ENCODE results near the gene NUP214. TPM values are rescaled to one million over a fixed set of nuclear protein-coding genes. Genes with fewer than 3 reads are reported as not detected.

Gene NUP214
- total and polyA plus RNA-seq, 7 experiments from 2014 or later, result 18.2 to 116 (median 80.5) TPM

DNA sequence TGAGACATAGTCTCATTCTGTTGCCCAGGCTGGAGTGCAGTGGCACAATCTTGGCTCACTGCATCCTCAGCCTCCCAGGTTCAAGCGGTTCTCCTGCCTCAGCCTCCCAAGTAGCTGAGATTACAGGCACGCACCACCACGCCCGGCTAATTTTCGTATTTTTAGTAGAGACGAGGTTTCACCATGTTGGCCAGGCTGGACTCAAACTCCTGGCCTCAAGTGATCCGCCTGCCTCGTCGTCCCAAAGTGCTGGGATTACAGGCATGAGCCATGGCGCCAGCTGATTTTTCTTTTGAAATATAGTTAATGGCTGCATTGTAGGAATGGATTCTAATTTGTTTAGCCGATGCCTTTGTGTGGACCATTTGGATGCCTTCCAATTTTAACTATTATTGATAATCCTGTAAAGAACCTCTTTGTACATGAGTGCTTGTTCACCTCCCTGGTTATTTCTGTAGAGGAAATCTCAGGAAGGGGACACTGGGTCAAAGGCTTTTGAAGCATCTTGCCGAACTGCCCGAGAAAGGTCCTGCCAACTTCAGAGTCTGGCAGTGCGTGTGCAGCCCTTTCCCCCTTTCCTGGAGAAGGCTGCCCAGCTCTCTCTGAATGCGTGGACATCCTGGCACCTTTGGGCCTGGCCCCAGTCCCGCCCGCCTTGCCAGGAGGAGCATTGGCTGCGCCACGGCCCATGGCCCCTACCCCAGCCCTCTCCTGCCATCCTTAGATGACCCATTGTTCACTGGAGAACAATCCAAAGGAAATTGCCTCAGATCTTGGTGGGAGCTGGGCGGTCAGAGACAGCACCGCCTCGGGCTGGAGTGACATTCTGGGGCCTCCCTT is 8.9 kb upstream of the NUP214 start:
- no peak overlapping the region for H3K4me3 Mint-ChIP-seq
- POLR2A ChIA-PET, result interaction anchor here (1.0 kb wide), 1 partner anchor 9 kb away, joined by 4 read pairs; the partner anchor contains the start of gene NUP214
- Histone ChIP-seq H3K36me3 (ENCODE audit: control insufficient read depth in 2 of 3, insufficient read depth in 3 of 3, low read length in 3 of 3) (no peaks in the 10 kb centered on the region), H3K27ac (ENCODE audit: low read depth, low read length) (no peak overlapping the region), H3K4me1 (ENCODE audit: control insufficient read depth in 2 of 2, insufficient read depth in 2 of 2, low read length in 2 of 2) (no peaks in the 10 kb centered on the region), H3K27me3 (ENCODE audit: control insufficient read depth in 2 of 2, insufficient read depth in 2 of 2, low read length in 2 of 2) (no peaks in the 10 kb centered on the region), H3K9me3 (ENCODE audit: control insufficient read depth in 2 of 3, low read length in 3 of 3) (no peaks in the 10 kb centered on the region), H3K4me3 (ENCODE audit: low read length) (no peak overlapping the region)
- ATAC-seq (no peak), DNase-seq (no peak)
- peaks cover 0 to 9% (median 0%) of the 10 kb centered on the region in 5 donors for H3K27me3 Mint-ChIP-seq
- H3K9me3 Mint-ChIP-seq, result no peaks in the 10 kb centered on the region
- CTCF ChIA-PET, result no interaction called here
- no peaks in the 10 kb centered on the region for H3K36me3 Mint-ChIP-seq
- intact Hi-C loops (cut with micrococcal nuclease), result no loop called here
- H3K27ac Mint-ChIP-seq, result no peak overlapping the region
- H3K4me1 Mint-ChIP-seq, result peaks cover 0 to 2% (median 0%) of the 10 kb centered on the region in 7 donors

DNA sequence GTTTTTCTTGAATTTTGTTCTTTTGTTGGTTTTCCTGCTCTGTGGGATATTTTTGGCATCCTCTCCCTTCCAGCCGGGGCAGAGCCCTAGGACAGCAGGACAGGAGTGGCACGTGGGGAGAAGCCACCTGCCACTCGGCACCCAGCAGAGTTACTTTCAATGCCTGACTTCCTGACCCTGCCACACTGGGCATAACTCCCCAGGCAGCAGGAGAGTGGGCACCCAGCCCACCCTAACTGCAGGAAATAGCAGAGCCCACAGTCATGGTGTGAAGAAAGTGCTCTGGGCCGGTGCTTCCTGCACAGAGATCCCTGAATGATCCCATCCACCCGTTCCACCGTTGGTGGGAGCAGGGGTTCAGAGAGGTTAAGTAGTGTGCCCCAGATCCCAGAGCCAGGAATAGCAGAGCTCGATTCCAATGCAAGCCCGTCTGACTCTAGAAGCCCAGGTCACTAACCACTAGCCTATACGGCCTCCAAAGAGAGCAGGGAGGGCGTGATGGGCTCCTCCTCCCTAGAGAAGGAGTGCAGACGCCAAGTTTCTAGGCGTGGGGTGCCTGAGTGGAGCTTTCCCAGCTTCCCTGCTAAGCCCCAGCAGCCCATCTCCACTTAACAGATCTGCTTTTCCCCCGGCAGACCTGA is 8.1 kb upstream of the NUP214 start:
- H3K9me3 ChIP-seq (ENCODE audit: control insufficient read depth in 2 of 3, low read length in 3 of 3), result no peaks in the 10 kb centered on the region
- ATAC-seq (no peak), DNase-seq (no peak)
- intact Hi-C loops (cut with micrococcal nuclease), result no loop called here
- H3K27ac ChIP-seq (ENCODE audit: low read depth, low read length), result no peak overlapping the region
- no peak overlapping the region for H3K27ac Mint-ChIP-seq
- ChIA-PET CTCF (no interaction called here), POLR2A (interaction anchor here (1.0 kb wide), 1 partner anchor 8 kb away, joined by 4 read pairs; the partner anchor contains the start of gene NUP214)
- no peaks in the 10 kb centered on the region for H3K4me1 ChIP-seq (ENCODE audit: control insufficient read depth in 2 of 2, insufficient read depth in 2 of 2, low read length in 2 of 2)
- peaks cover 0 to 9% (median 0%) of the 10 kb centered on the region in 5 donors for H3K27me3 Mint-ChIP-seq
- no peak overlapping the region for H3K4me3 Mint-ChIP-seq
- no peak overlapping the region for H3K4me3 ChIP-seq (ENCODE audit: low read length)
- H3K27me3 ChIP-seq (ENCODE audit: control insufficient read depth in 2 of 2, insufficient read depth in 2 of 2, low read length in 2 of 2), result no peaks in the 10 kb centered on the region
- no peaks in the 10 kb centered on the region for H3K9me3 Mint-ChIP-seq
- H3K36me3 ChIP-seq (ENCODE audit: control insufficient read depth in 2 of 3, insufficient read depth in 3 of 3, low read length in 3 of 3), result no peaks in the 10 kb centered on the region
- no peaks in the 10 kb centered on the region for H3K36me3 Mint-ChIP-seq
- H3K4me1 Mint-ChIP-seq, result peaks cover 0 to 2% (median 0%) of the 10 kb centered on the region in 7 donors

DNA sequence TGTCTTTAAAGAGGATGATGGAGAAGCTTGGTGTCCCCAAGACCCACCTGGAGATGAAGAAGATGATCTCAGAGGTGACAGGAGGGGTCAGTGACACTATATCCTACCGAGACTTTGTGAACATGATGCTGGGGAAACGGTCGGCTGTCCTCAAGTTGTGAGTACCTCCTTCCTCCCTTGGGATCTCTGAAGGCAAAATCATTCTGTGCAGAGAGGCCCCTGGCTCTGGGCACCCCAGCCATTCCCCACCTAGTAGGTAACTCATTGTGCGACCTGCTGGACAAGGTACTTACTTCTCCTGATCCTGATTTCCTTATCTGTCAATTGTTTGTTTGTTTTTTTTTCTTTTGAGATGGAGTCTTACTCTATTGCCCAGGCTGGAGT is 7.6 kb upstream of the NUP214 start:
- Mint-ChIP-seq H3K27ac (no peak overlapping the region), H3K4me1 (peaks cover 0 to 2% (median 0%) of the 10 kb centered on the region in 7 donors), H3K9me3 (no peaks in the 10 kb centered on the region), H3K4me3 (no peak overlapping the region), H3K27me3 (peaks cover 0 to 9% (median 0%) of the 10 kb centered on the region in 5 donors), H3K36me3 (no peaks in the 10 kb centered on the region)
- Histone ChIP-seq H3K36me3 (ENCODE audit: control insufficient read depth in 2 of 3, insufficient read depth in 3 of 3, low read length in 3 of 3) (no peaks in the 10 kb centered on the region), H3K4me1 (ENCODE audit: control insufficient read depth in 2 of 2, insufficient read depth in 2 of 2, low read length in 2 of 2) (no peaks in the 10 kb centered on the region), H3K9me3 (ENCODE audit: control insufficient read depth in 2 of 3, low read length in 3 of 3) (no peaks in the 10 kb centered on the region), H3K27me3 (ENCODE audit: control insufficient read depth in 2 of 2, insufficient read depth in 2 of 2, low read length in 2 of 2) (no peaks in the 10 kb centered on the region), H3K4me3 (ENCODE audit: low read length) (no peak overlapping the region), H3K27ac (ENCODE audit: low read depth, low read length) (no peak overlapping the region)
- DNase-seq (no peak), ATAC-seq (no peak)
- POLR2A ChIA-PET, result interaction anchor here (1.0 kb wide), 1 partner anchor 8 kb away, joined by 4 read pairs; the partner anchor contains the start of gene NUP214
- CTCF ChIA-PET, result interaction anchor here (0.6 kb wide), 1 partner anchor 28 kb away, joined by 3 read pairs; no protein-coding TSS in a partner anchor
- intact Hi-C loops (cut with micrococcal nuclease), result no loop called here

DNA sequence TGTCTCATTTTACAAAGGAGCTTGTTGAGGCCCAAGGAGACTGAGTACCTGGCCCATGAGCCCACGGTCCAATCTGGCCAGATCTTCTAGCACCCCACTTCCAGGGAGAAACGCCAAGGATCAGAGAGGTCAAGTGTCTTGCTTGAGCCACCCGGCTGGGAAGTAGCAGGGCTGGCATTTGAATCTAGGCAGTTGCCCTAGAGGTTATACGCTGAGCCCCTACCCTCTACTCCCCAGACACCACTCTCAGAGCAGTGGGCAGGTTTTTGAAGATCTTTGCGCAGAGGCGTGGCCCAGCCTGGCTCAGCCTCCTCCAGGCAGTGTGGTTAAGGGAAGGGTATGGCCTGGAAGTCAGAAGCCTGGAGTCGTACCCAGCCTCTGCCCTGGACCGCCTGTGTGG is 5.8 kb upstream of the NUP214 start:
- H3K9me3 Mint-ChIP-seq, result no peaks in the 10 kb centered on the region
- peaks cover 0 to 7% (median 0%) of the 10 kb centered on the region in 5 donors for H3K27me3 Mint-ChIP-seq
- ATAC-seq (no peak), DNase-seq (no peak)
- intact Hi-C loops (cut with micrococcal nuclease), result no loop called here
- H3K27ac Mint-ChIP-seq, result no peak overlapping the region
- H3K4me3 ChIP-seq (ENCODE audit: low read length), result no peak overlapping the region
- CTCF ChIA-PET, result no interaction called here
- peaks cover under 1 to 1% of the 10 kb centered on the region in 2 donors for H3K4me1 ChIP-seq (ENCODE audit: control insufficient read depth in 2 of 2, insufficient read depth in 2 of 2, low read length in 2 of 2)
- H3K9me3 ChIP-seq (ENCODE audit: control insufficient read depth in 2 of 3, low read length in 3 of 3), result no peaks in the 10 kb centered on the region
- no peaks in the 10 kb centered on the region for H3K36me3 ChIP-seq (ENCODE audit: control insufficient read depth in 2 of 3, insufficient read depth in 3 of 3, low read length in 3 of 3)
- no peak overlapping the region for H3K27ac ChIP-seq (ENCODE audit: low read depth, low read length)
- H3K4me1 Mint-ChIP-seq, result peaks cover 0 to 1% (median under 1%) of the 10 kb centered on the region in 7 donors
- H3K36me3 Mint-ChIP-seq, result no peaks in the 10 kb centered on the region
- H3K27me3 ChIP-seq (ENCODE audit: control insufficient read depth in 2 of 2, insufficient read depth in 2 of 2, low read length in 2 of 2), result no peaks in the 10 kb centered on the region
- H3K4me3 Mint-ChIP-seq, result no peak overlapping the region
- POLR2A ChIA-PET, result interaction anchor here (0.7 kb wide), 1 partner anchor 1161 kb away, joined by 3 read pairs; no protein-coding TSS in a partner anchor

DNA sequence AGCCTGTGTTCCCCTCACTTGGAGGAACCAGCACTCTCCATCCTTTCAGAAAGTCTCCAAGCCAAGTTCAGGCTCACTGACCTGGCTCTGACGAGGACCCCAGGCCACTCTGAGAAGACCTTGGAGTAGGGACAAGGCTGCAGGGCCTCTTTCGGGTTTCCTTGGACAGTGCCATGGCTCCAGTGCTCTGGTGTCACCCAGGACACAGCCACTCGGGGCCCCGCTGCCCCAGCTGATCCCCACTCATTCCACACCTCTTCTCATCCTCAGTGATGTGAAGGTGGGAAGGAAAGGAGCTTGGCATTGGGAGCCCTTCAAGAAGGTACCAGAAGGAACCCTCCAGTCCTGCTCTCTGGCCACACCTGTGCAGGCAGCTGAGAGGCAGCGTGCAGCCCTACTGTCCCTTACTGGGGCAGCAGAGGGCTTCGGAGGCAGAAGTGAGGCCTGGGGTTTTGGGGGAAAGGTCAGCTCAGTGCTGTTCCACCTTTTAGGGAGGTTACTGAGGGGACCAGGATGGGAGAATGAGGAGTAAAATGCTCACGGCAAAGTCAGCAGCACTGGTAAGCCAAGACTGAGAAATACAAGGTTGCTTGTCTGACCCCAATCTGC is 4.7 kb upstream of the NUP214 start:
- Mint-ChIP-seq H3K27ac (no peak overlapping the region), H3K36me3 (peaks cover 0 to 3% (median 0%) of the 10 kb centered on the region in 5 donors), H3K4me1 (peaks cover 4 to 12% (median 10%) of the 10 kb centered on the region in 7 donors), H3K4me3 (no peak overlapping the region), H3K9me3 (peaks cover 0 to 5% (median 0%) of the 10 kb centered on the region in 11 donors), H3K27me3 (peaks cover 0 to 12% (median 0%) of the 10 kb centered on the region in 5 donors)
- intact Hi-C loops (cut with micrococcal nuclease), result loop anchor here (10.0 kb wide), 4 partner anchors 624 to 1824 kb away; partner anchors contain the start of genes MED27 (in 1 of the 2), NTNG2 (in 1 of the 2), RAPGEF1 (in 1 of the 2) and TSC1 (in 1 of the 2)
- POLR2A ChIA-PET, result no interaction called here
- peaks cover 4% of the 10 kb centered on the region in 2 donors for H3K4me1 ChIP-seq (ENCODE audit: control insufficient read depth in 2 of 2, insufficient read depth in 2 of 2, low read length in 2 of 2)
- no peak overlapping the region for H3K27ac ChIP-seq (ENCODE audit: low read depth, low read length)
- H3K4me3 ChIP-seq (ENCODE audit: low read length), result no peak overlapping the region
- H3K9me3 ChIP-seq (ENCODE audit: control insufficient read depth in 2 of 3, low read length in 3 of 3), result no peaks in the 10 kb centered on the region
- H3K27me3 ChIP-seq (ENCODE audit: control insufficient read depth in 2 of 2, insufficient read depth in 2 of 2, low read length in 2 of 2), result no peaks in the 10 kb centered on the region
- CTCF ChIA-PET, result interaction anchor here (0.6 kb wide), 1 partner anchor 1231 kb away, joined by 3 read pairs; no protein-coding TSS in a partner anchor
- no peaks in the 10 kb centered on the region for H3K36me3 ChIP-seq (ENCODE audit: control insufficient read depth in 2 of 3, insufficient read depth in 3 of 3, low read length in 3 of 3)
- no peak for ATAC-seq
- DNase-seq, result peak in 1 of 9 donors; percentile 18

DNA sequence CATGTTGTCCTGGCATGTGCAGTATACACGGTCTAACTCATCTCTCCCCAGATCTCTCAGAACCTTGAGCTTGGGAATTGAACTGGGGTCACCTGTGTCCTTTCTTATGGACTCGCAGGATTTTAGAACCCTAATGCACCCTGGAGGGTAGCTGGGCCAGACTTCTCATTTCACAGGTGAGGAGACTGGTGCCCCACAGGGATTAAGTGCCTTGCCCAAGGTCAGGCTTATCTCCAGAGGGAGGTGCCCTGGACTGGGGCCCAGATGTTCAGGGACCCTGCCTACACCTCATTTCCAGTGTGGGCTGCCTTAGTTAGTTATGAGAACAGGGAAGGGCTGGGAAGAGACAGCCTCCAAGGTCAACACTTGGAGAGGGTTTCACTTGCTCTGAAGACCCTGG is 4.0 kb upstream of the NUP214 start:
- Mint-ChIP-seq H3K9me3 (peaks cover 0 to 5% (median 0%) of the 10 kb centered on the region in 11 donors), H3K36me3 (peaks cover 0 to 3% (median 0%) of the 10 kb centered on the region in 5 donors), H3K4me3 (no peak overlapping the region), H3K27ac (no peak overlapping the region), H3K4me1 (peaks cover 8 to 18% (median 17%) of the 10 kb centered on the region in 7 donors), H3K27me3 (peaks cover 0 to 12% (median 0%) of the 10 kb centered on the region in 5 donors)
- H3K27ac ChIP-seq (ENCODE audit: low read depth, low read length), result no peak overlapping the region
- CTCF ChIA-PET, result no interaction called here
- H3K4me3 ChIP-seq (ENCODE audit: low read length), result no peak overlapping the region
- peaks cover 8 to 9% of the 10 kb centered on the region in 2 donors for H3K4me1 ChIP-seq (ENCODE audit: control insufficient read depth in 2 of 2, insufficient read depth in 2 of 2, low read length in 2 of 2)
- intact Hi-C loops (cut with micrococcal nuclease), result loop anchor here (10.0 kb wide), 4 partner anchors 623 to 1823 kb away; partner anchors contain the start of genes MED27 (in 1 of the 2), NTNG2 (in 1 of the 2), RAPGEF1 (in 1 of the 2) and TSC1 (in 1 of the 2)
- POLR2A ChIA-PET, result interaction anchor here (0.5 kb wide), 1 partner anchor 187 kb away, joined by 3 read pairs; no protein-coding TSS in a partner anchor
- ATAC-seq, result no peak
- H3K9me3 ChIP-seq (ENCODE audit: control insufficient read depth in 2 of 3, low read length in 3 of 3), result no peaks in the 10 kb centered on the region
- no peaks in the 10 kb centered on the region for H3K36me3 ChIP-seq (ENCODE audit: control insufficient read depth in 2 of 3, insufficient read depth in 3 of 3, low read length in 3 of 3)
- DNase-seq, result peak in 1 of 9 donors; percentile 15
- no peaks in the 10 kb centered on the region for H3K27me3 ChIP-seq (ENCODE audit: control insufficient read depth in 2 of 2, insufficient read depth in 2 of 2, low read length in 2 of 2)
